Stimulated activated CD4-positive, alpha-beta T cell treated with anti-CD3 and anti-CD28 coated beads, Interleukin-4, amount 100 ng/mL, for 4 hours (primary cell): ENCODE measurements around the gene PDCD2L.
A peak's percentile ranks its signal among the peaks of the same experiment; 100 is the strongest.
"Not testable (repeated sequence)": the region's sequence is repeated elsewhere in the genome, so short reads cannot be mapped to it uniquely, and the experiment has no call there.

Experiments used
- DNase-seq, 2 experiments: peaks; one replicate each; pipeline ENCODE4 v3.0.0-alpha.2; 2020

The PDCD2L gene

GRCh38 chr19:34426096-34426661, 22.0 kb downstream of the PDCD2L start:
- no peak for DNase-seq

GRCh38 chr19:34428549-34429285, 24.5 kb downstream of the PDCD2L start:
- peak in 1 of 2 experiments; percentile 9 for DNase-seq

GRCh38 chr19:34429553-34429952, 25.4 kb downstream of the PDCD2L start:
- DNase-seq, result no peak

- peak in 1 of 2 experiments; percentile 17 for DNase-seq
Measured at GRCh38 chr19:34430738-34431625, 26.8 kb downstream of the PDCD2L start.

GRCh38 chr19:34431681-34432402, 27.6 kb downstream of the PDCD2L start:
- no peak for DNase-seq

GRCh38 chr19:34432797-34433196, 28.6 kb downstream of the PDCD2L start:
- DNase-seq, result no peak

- no peak for DNase-seq
Measured at GRCh38 chr19:34436716-34437115, 32.5 kb downstream of the PDCD2L start.

- no peak for DNase-seq
Measured at GRCh38 chr19:34448191-34448590, 44.0 kb downstream of the PDCD2L start.

GRCh38 chr19:34452723-34453122, 48.5 kb downstream of the PDCD2L start:
- no peak for DNase-seq

- no peak for DNase-seq
Measured at GRCh38 chr19:34454091-34454490, 49.9 kb downstream of the PDCD2L start.

- no peak for DNase-seq
Measured at GRCh38 chr19:34454685-34455084, 50.5 kb downstream of the PDCD2L start.

- DNase-seq, result not testable (repeated sequence)
Measured at GRCh38 chr19:34455783-34456480, 51.7 kb downstream of the PDCD2L start.

- DNase-seq, result no peak
Measured at GRCh38 chr19:34457446-34457845, 53.2 kb downstream of the PDCD2L start.

GRCh38 chr19:34458677-34459076, 54.5 kb downstream of the PDCD2L start:
- no peak for DNase-seq

GRCh38 chr19:34459614-34460013, 55.4 kb downstream of the PDCD2L start:
- no peak for DNase-seq

- DNase-seq, result no peak
Measured at GRCh38 chr19:34461375-34462100, 57.3 kb downstream of the PDCD2L start.

- not testable (repeated sequence) for DNase-seq
Measured at GRCh38 chr19:34464785-34465184, 60.6 kb downstream of the PDCD2L start.

GRCh38 chr19:34468409-34468808, 64.2 kb downstream of the PDCD2L start:
- DNase-seq, result no peak

GRCh38 chr19:34469026-34469425, 64.8 kb downstream of the PDCD2L start:
- DNase-seq, result not testable (repeated sequence)

GRCh38 chr19:34471906-34472700, 67.9 kb downstream of the PDCD2L start:
- DNase-seq, result no peak
